Smooth muscle cell (in vitro differentiated cells): ENCODE data around the gene RBM5. TPM values are rescaled to one million over a fixed set of nuclear protein-coding genes. Genes with fewer than 3 reads are reported as not detected.

Source experiments
- DNase-seq: peaks from one replicate; lab custom pipeline; 2025; ENCODE audit not compliant: unreplicated experiment; lab: John Stamatoyannopoulos, UW
- H2AFZ ChIP-seq: fragments of 200-600 bp; sonication (generic); 2 replicates; pipeline ENCODE4 v1.6.0; 2016; ENCODE audit warnings: antibody characterized with exemption, low read depth, mild to moderate bottlenecking
- H3F3A ChIP-seq: fragments of 200-600 bp; sonication (generic); 2 replicates; pipeline ENCODE4 v1.6.0; 2017; ENCODE audit warnings: antibody characterized with exemption, low read depth
- H3K27ac ChIP-seq: fragments of 200-600 bp; sonication (generic); 2 replicates; pipeline ENCODE4 v1.5.1; 2016; ENCODE audit warnings: low read depth, mild to moderate bottlenecking
- H3K27me3 ChIP-seq: fragments of 200-600 bp; sonication (generic); 2 replicates; pipeline ENCODE4 v1.6.1; 2016; ENCODE audit warnings: low read depth, mild to moderate bottlenecking
- H3K36me3 ChIP-seq: fragments of 200-600 bp; sonication (generic); 2 replicates; pipeline ENCODE4 v1.5.1; 2016; ENCODE audit warnings: low read depth
- H3K4me1 ChIP-seq: fragments of 200-600 bp; sonication (generic); 2 replicates; pipeline ENCODE4 v1.5.1; 2016; ENCODE audit warnings: low read depth
- H3K4me2 ChIP-seq: fragments of 200-600 bp; sonication (generic); 2 replicates; pipeline ENCODE4 v1.6.0; 2016; ENCODE audit warnings: mild to moderate bottlenecking
- H3K4me3 ChIP-seq: fragments of 200-600 bp; sonication (generic); 2 replicates; pipeline ENCODE4 v1.5.1; 2016; ENCODE audit warnings: mild to moderate bottlenecking
- H3K79me2 ChIP-seq: fragments of 200-600 bp; sonication (generic); 2 replicates; pipeline ENCODE4 v1.6.0; 2016; ENCODE audit warnings: low read depth, mild to moderate bottlenecking
- H3K9ac ChIP-seq: fragments of 200-600 bp; sonication (generic); 2 replicates; pipeline ENCODE4 v1.6.0; 2016; ENCODE audit warnings: low read depth
- H3K9me3 ChIP-seq: fragments of 200-600 bp; sonication (generic); replicated peaks from 2 replicates; pipeline ENCODE4 v1.5.1; 2016; ENCODE audit warnings: low read depth
- H4K20me1 ChIP-seq: fragments of 200-600 bp; sonication (generic); 2 replicates; pipeline ENCODE4 v1.6.0; 2016; ENCODE audit warnings: low read depth
- CTCF ChIP-seq: fragments of 200-600 bp; sonication (generic); IDR thresholded peaks from 2 replicates; pipeline ENCODE4 v1.5.1; 2017; ENCODE audit warnings: borderline replicate concordance, mild to moderate bottlenecking, antibody characterized with exemption; ENCODE audit not compliant: insufficient read depth, poor library complexity, severe bottlenecking
- WGBS: methylation state at CpG from one replicate; pipeline ENCODE4 v1.1.7; 2016; ENCODE audit warnings: low lambda C conversion rate; 5-methylcytosine and 5-hydroxymethylcytosine counted together
- polyA plus RNA-seq: library from polyadenylated mRNA; unstranded; fragments of >200 nt; fragmentation: Nextera tagmentation; extraction: Ambion mirVana; gene quantifications from 2 replicates; pipeline ENCODE4 v1.2.1, GENCODE V29; 2016
- total RNA-seq: library from RNA; depleted of rRNA; stranded (reverse); fragments of >200 nt; gene quantifications from 2 replicates; pipeline ENCODE4 v1.2.3, GENCODE V29; 2014

The RBM5 gene
- total RNA-seq: 151 and 177 TPM in 2 replicates
- polyA plus RNA-seq: 56.0 and 67.6 TPM in 2 replicates

GRCh38 chr3:50088725-50089608, at the start of gene RBM5:
Gene RBM5 (plus strand): TSS chr3:50088919. CDS start chr3:50090435, 1,516 bp downstream.
- peak within 1 kb of the TSS; percentile 73 for H3K4me3 ChIP-seq
- H3K9ac ChIP-seq: peak within 1 kb of the TSS; percentile 99
- peak within 1 kb of the TSS; percentile 81 for H3K27ac ChIP-seq
- H3K27me3 ChIP-seq: no peaks in the 10 kb centered on the region
- no peak for TF ChIP-seq CTCF
- no peaks in the 10 kb centered on the region for H3K9me3 ChIP-seq
- peak within 1 kb of the TSS; percentile 90 for H3K4me2 ChIP-seq
- peaks cover 11% of the 10 kb centered on the region for H3K4me1 ChIP-seq
- WGBS: under 1% methylated on average over 58 of the region's 61 CpGs
- no peaks in the 10 kb centered on the region for H3F3A ChIP-seq
- peak; percentile 59 for DNase-seq
- H3K36me3 ChIP-seq: peaks cover 13% of the 10 kb centered on the region
- peaks cover 44% of the 10 kb centered on the region for H4K20me1 ChIP-seq
- peaks cover 46% of the 10 kb centered on the region for H3K79me2 ChIP-seq
- peak within 1 kb of the TSS; percentile 91 for H2AFZ ChIP-seq

GRCh38 chr3:50044976-50045375, 43.7 kb upstream of the RBM5 start:
- H3K27me3 ChIP-seq: no peaks in the 10 kb centered on the region
- H3K4me3 ChIP-seq: no peak overlapping the region
- H3K79me2 ChIP-seq: no peaks in the 10 kb centered on the region
- no peaks in the 10 kb centered on the region for H3F3A ChIP-seq
- H3K4me2 ChIP-seq: no peak overlapping the region
- H3K9ac ChIP-seq: no peak overlapping the region
- H3K36me3 ChIP-seq: peaks cover 7% of the 10 kb centered on the region
- no peak overlapping the region for H2AFZ ChIP-seq
- WGBS: 94% methylated on average over 1 of the region's 1 CpG
- no peak for TF ChIP-seq CTCF
- H4K20me1 ChIP-seq: peaks cover 33% of the 10 kb centered on the region
- no peaks in the 10 kb centered on the region for H3K9me3 ChIP-seq
- DNase-seq: no peak
- H3K4me1 ChIP-seq: no peaks in the 10 kb centered on the region
- H3K27ac ChIP-seq: no peak overlapping the region

DNA sequence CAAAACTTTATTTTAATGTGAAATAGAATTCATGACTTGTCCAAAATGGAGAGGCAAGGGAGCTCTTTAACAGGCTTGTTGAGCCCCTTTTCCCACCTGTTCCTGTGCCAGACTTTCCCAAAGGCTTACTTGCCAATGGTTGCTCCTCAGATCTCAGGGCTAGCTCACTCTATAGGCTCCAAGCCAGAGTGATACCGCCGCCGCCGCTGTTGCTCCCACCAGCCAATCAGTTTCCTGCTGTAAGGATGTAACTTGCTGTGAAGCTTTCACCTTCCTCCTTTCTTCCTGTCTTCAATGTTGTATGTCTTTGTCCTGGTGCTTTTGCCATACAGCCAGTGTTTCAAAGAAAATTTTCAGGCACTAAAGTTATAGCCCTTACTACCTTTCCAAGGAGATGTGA, 41.3 kb upstream of the RBM5 start:
- Histone ChIP-seq H3K9ac (no peak overlapping the region), H3K27ac (no peak overlapping the region), H3K27me3 (no peaks in the 10 kb centered on the region), H4K20me1 (peaks cover 13% of the 10 kb centered on the region), H3K4me2 (no peak overlapping the region), H3K4me3 (no peak overlapping the region), H3K79me2 (no peaks in the 10 kb centered on the region), H3K9me3 (no peaks in the 10 kb centered on the region), H3K4me1 (no peaks in the 10 kb centered on the region), H2AFZ (no peak overlapping the region), H3F3A (no peaks in the 10 kb centered on the region), H3K36me3 (peaks cover 7% of the 10 kb centered on the region)
- no peak for DNase-seq
- 96% methylated on average over 4 of the region's 4 CpGs for WGBS
- TF ChIP-seq CTCF: no peak
